ENCODE results near the gene CHST1. TPM values are rescaled to one million over a fixed set of nuclear protein-coding genes. Genes with fewer than 3 reads are reported as not detected.

Gene CHST1
- total and polyA plus RNA-seq, 2 donors (not counting 3 experiments of a cell fraction or from before 2014, with no cell fraction given) = 12.6 to 40.5 TPM

DNA sequence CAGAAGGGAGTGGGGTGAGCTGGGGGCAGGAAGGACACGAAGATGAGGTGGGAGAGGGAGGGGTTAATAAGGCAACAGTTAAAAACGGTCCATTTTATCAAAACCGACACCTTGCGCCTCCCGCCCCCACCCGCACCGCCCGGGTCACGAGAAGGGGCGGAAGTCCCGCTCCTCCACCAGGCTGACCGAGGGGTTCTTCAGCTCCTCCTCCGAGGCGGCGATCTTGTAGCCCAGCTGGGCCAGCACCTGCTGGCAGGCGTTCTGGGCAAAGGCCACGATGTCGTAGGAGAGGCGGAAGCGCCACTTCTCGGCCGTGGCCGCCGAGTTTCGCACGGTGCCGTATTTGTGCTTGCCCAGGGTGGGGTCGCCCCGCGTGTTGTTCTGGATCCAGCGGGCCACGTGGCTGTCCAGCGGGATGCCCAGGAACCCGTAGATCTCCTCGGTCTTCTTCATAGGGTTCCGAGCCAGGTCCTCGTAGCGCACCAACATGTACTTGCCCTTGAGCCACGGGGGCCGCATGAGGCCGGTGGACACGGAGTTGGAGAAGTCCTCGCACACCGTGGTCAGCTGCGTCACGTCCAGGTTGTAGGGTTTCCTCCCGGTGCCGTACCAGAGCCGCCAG lies 15.8 kb downstream of the CHST1 start:
- no peak overlapping the region for H3K4me2 ChIP-seq (ENCODE audit: insufficient read depth, low read length)
- H3K9me3 ChIP-seq (replicated peaks; ENCODE audit: control insufficient read depth, insufficient read depth, low read length) = no peaks in the 10 kb centered on the region
- H3K9me1 ChIP-seq (replicated peaks; ENCODE audit: control insufficient read depth, extremely low read depth, insufficient read depth, low read length) = no peaks in the 10 kb centered on the region
- DNase-seq (ENCODE audit: low read depth, low spot score) = no peak
- H2AFZ ChIP-seq (ENCODE audit: low read depth, low read length) = no peak overlapping the region
- H3K36me3 ChIP-seq (ENCODE audit: control insufficient read depth in 2 of 2, extremely low read depth in 1 of 2, insufficient read depth in 2 of 2, low read length in 2 of 2) = no peaks in the 10 kb centered on the region
- ChIA-PET CTCF (no interaction called here), POLR2A (no interaction called here)
- H3K4me3 ChIP-seq (replicated peaks in 1 of 3; ENCODE audit: insufficient read depth in 1 of 3, low read depth in 1 of 3, low read length in 3 of 3) = no peak overlapping the region
- H3K27me3 ChIP-seq (ENCODE audit: control insufficient read depth in 2 of 2, insufficient read depth in 2 of 2, low read length in 2 of 2) = no peaks in the 10 kb centered on the region
- H3K79me2 ChIP-seq (ENCODE audit: control insufficient read depth, insufficient read depth, low read length) = no peaks in the 10 kb centered on the region
- no TSS peak for BruUV-seq (replicated peaks)
- no peak overlapping the region for H3K9ac ChIP-seq (replicated peaks; ENCODE audit: extremely low read depth, insufficient read depth, low read length)
- no peak for FAIRE-seq
- dilution Hi-C loops (cut with MboI; ENCODE audit: extremely low pct_ligation_motif_present, low sequenced_read_pairs) (no loop called here), intact Hi-C loops (cut with micrococcal nuclease) (no loop called here)
- H4K20me1 ChIP-seq (replicated peaks; ENCODE audit: control insufficient read depth, extremely low read depth, insufficient read depth, low read length) = no peaks in the 10 kb centered on the region
- TF ChIP-seq JUN (IDR thresholded peaks at IDR 0.05; ENCODE audit: borderline replicate concordance, insufficient read depth, insufficient read length, low read depth) (no peak), FOS (IDR thresholded peaks at IDR 0.05; ENCODE audit: borderline replicate concordance, insufficient read depth, low read length) (no peak), GATA2 (IDR thresholded peaks at IDR 0.05; ENCODE audit: insufficient read depth, insufficient read length, low read depth, low read length) (no peak), POLR2A (IDR thresholded peaks at IDR 0.05; ENCODE audit: low read depth, low read length) (no peak), POLR2AphosphoS5 (IDR thresholded peaks at IDR 0.05; ENCODE audit: insufficient read depth, low read depth, low read length) (no peak), MAX (IDR thresholded peaks at IDR 0.05; ENCODE audit: insufficient read depth, insufficient read length) (no peak), MYC (IDR thresholded peaks at IDR 0.05; ENCODE audit: low read depth, low read length) (no peak), EZH2 (IDR thresholded peaks at IDR 0.05; ENCODE audit: borderline replicate concordance, low read depth, low read length, severe bottlenecking) (no peak), CTCF (IDR thresholded peaks at IDR 0.05; ENCODE audit: extremely low read depth in 1 of 2, insufficient read depth in 1 of 2, low read depth in 1 of 2, low read length in 2 of 2) (no peak)
- H3K27ac ChIP-seq (ENCODE audit: insufficient read depth, low read depth, low read length) = no peak overlapping the region
- H3K4me1 ChIP-seq (ENCODE audit: control insufficient read depth, extremely low read depth, insufficient read depth, low read length) = peaks cover 20% of the 10 kb centered on the region

Measured in endothelial cell of umbilical vein (primary cell).